ENCODE measurements around the gene GMEB2.

GMEB2 gene

GRCh38 chr20:63557481-63557891 lies 69.4 kb downstream of the GMEB2 start:
- DNase-seq (ENCODE audit: low read depth): no peak
- no peak overlapping the region for H3K4me3 ChIP-seq (ENCODE audit: low read depth, low read length)
- no peak for TF ChIP-seq CTCF (IDR thresholded peaks at IDR 0.05; ENCODE audit: insufficient read depth, low read depth, low read length, missing control alignments)

- no peak for DNase-seq (ENCODE audit: low read depth)
Observed at GRCh38 chr20:63556873-63557478, 69.9 kb downstream of the GMEB2 start.

GRCh38 chr20:63555661-63556381 lies 71.1 kb downstream of the GMEB2 start:
- no peak for TF ChIP-seq CTCF (IDR thresholded peaks at IDR 0.05; ENCODE audit: insufficient read depth, low read depth, low read length, missing control alignments)
- no peak for DNase-seq (ENCODE audit: low read depth)
- no peak overlapping the region for H3K4me3 ChIP-seq (ENCODE audit: low read depth, low read length)

More at GRCh38 chr20:63556873-63557478, 69.9 kb downstream of the GMEB2 start:
- TF ChIP-seq CTCF (IDR thresholded peaks at IDR 0.05; ENCODE audit: insufficient read depth, low read depth, low read length, missing control alignments): no peak
- no peak overlapping the region for H3K4me3 ChIP-seq (ENCODE audit: low read depth, low read length)

GRCh38 chr20:63554361-63555278 lies 72.3 kb downstream of the GMEB2 start:
- TF ChIP-seq CTCF (IDR thresholded peaks at IDR 0.05; ENCODE audit: insufficient read depth, low read depth, low read length, missing control alignments): no peak
- peak; percentile 75 for DNase-seq (ENCODE audit: low read depth)
- peak overlapping the region; percentile 65 for H3K4me3 ChIP-seq (ENCODE audit: low read depth, low read length)

- peak within 1 kb of the TSS; percentile 65 for H3K4me3 ChIP-seq (ENCODE audit: low read depth, low read length)
- peak; percentile 45 for DNase-seq (ENCODE audit: low read depth)
- TF ChIP-seq CTCF (IDR thresholded peaks at IDR 0.05; ENCODE audit: insufficient read depth, low read depth, low read length, missing control alignments): no peak
Observed at GRCh38 chr20:63553933-63554290, 73.0 kb downstream of the GMEB2 start, which contains the start of gene FNDC11. FNDC11 (plus strand) TSS chr20:63554159; CDS start chr20:63555664, 1,505 bp downstream.

GRCh38 chr20:63553251-63553932 lies 73.5 kb downstream of the GMEB2 start:
- TF ChIP-seq CTCF (IDR thresholded peaks at IDR 0.05; ENCODE audit: insufficient read depth, low read depth, low read length, missing control alignments): no peak
- H3K4me3 ChIP-seq (ENCODE audit: low read depth, low read length): peak overlapping the region; percentile 65
- peak; percentile 94 for DNase-seq (ENCODE audit: low read depth)

All from GM12865 (cell line).